PFSK-1 (cell line): ENCODE results near the gene EPHB3.

ENCODE experiments used
- POLR2AphosphoS5 ChIP-seq: IDR thresholded peaks from 2 replicates; pipeline ENCODE4 v1.6.1; 2012; ENCODE audit warnings: low read depth, mild to moderate bottlenecking, control low read depth, low read length, moderate library complexity
- REST ChIP-seq, 2 experiments: IDR thresholded peaks; 2 replicates each; pipeline versions ENCODE4 v1.6.1 to v1.8.0; 2011 to 2012; ENCODE audit warnings: low read depth in 2 of 2, low read length in 2 of 2, control low read depth in 1 of 2, inconsistent platforms in 1 of 2, mild to moderate bottlenecking in 1 of 2, moderate library complexity in 1 of 2; ENCODE audit not compliant: insufficient read depth in 1 of 2
- SIN3A ChIP-seq: IDR thresholded peaks from 2 replicates; pipeline ENCODE4 v1.6.1; 2012; ENCODE audit warnings: mild to moderate bottlenecking, low read length, moderate library complexity, borderline replicate concordance; ENCODE audit not compliant: insufficient read depth
- TAF1 ChIP-seq: IDR thresholded peaks from 2 replicates; pipeline ENCODE4 v1.6.1; 2012; ENCODE audit warnings: low read length, control low read depth, borderline replicate concordance; ENCODE audit not compliant: insufficient read depth

- TF ChIP-seq SIN3A (no peak), TAF1 (no peak), POLR2AphosphoS5 (no peak), REST (IDR thresholded peaks at IDR 0.05; ENCODE audit: insufficient read depth in 1 of 2, low read depth in 2 of 2, low read length in 2 of 2) (no peak)
These were observed 14.1 kb downstream of the EPHB3 start for GRCh38 chr3:184575701-184576100.
